GM08714 (cell line): ENCODE measurements around the gene RPS2.

Source experiments
- H3K4me3 ChIP-seq: fragments of 200-500 bp; sonication (Bioruptor generic); 2 replicates; pipeline ENCODE4 v1.5.1; 2014; ENCODE audit warnings: mild to moderate bottlenecking, low read length, inconsistent platforms
- ZNF274 ChIP-seq: IDR thresholded peaks from 2 replicates; pipeline ENCODE4 v1.6.1; 2012; ENCODE audit warnings: mild to moderate bottlenecking, low read depth, low read length

Gene RPS2

GRCh38 chr16:1991135-1991551, 26.5 kb upstream of the RPS2 start:
- TF ChIP-seq ZNF274 = no peak
- H3K4me3 ChIP-seq = peak overlapping the region; percentile 52; the same call in 1 of the 2 replicates

- H3K4me3 ChIP-seq = peak overlapping the region; percentile 44; the same call in 1 of the 2 replicates
- TF ChIP-seq ZNF274 = no peak
Measured at GRCh38 chr16:1990351-1991134, 25.9 kb upstream of the RPS2 start.

GRCh38 chr16:1990101-1990350, 25.4 kb upstream of the RPS2 start:
- no peak for TF ChIP-seq ZNF274
- H3K4me3 ChIP-seq = peak overlapping the region; percentile 44; the same call in 1 of the 2 replicates

GRCh38 chr16:1989209-1990100, 24.8 kb upstream of the RPS2 start, which contains the start of gene SYNGR3:
Gene SYNGR3, plus strand, starts transcription at chr16:1989970. Its CDS starts 133 bp downstream, at chr16:1990103.
- peak within 1 kb of the TSS; percentile 44; the same call in 1 of the 2 replicates for H3K4me3 ChIP-seq
- TF ChIP-seq ZNF274 = no peak

- H3K4me3 ChIP-seq = no peak overlapping the region
- TF ChIP-seq ZNF274 = no peak
Measured at GRCh38 chr16:1987198-1987597, 22.6 kb upstream of the RPS2 start.

GRCh38 chr16:1985466-1986150, 21.0 kb upstream of the RPS2 start:
- TF ChIP-seq ZNF274 = no peak
- H3K4me3 ChIP-seq = peak overlapping the region; percentile 88; the same call in 1 of the 2 replicates

GRCh38 chr16:1984347-1985225, 20.0 kb upstream of the RPS2 start:
- no peak for TF ChIP-seq ZNF274
- H3K4me3 ChIP-seq = peak overlapping the region; percentile 88

GRCh38 chr16:1983544-1984346, 19.1 kb upstream of the RPS2 start, which contains the start of gene GFER:
Gene GFER, plus strand, starts transcription at chr16:1984193. Its CDS starts 26 bp downstream, at chr16:1984219.
- TF ChIP-seq ZNF274 = no peak
- peak within 1 kb of the TSS; percentile 88 for H3K4me3 ChIP-seq

- H3K4me3 ChIP-seq = peak overlapping the region; percentile 88; the same call in 1 of the 2 replicates
- TF ChIP-seq ZNF274 = no peak
Measured at GRCh38 chr16:1982991-1983543, 18.4 kb upstream of the RPS2 start.

GRCh38 chr16:1982013-1982433, 17.4 kb upstream of the RPS2 start:
- TF ChIP-seq ZNF274 = no peak
- no peak overlapping the region for H3K4me3 ChIP-seq

- no peak for TF ChIP-seq ZNF274
- H3K4me3 ChIP-seq = no peak within 1 kb of the TSS
Measured at GRCh38 chr16:1981398-1981836, 16.8 kb upstream of the RPS2 start, which contains the start of gene NOXO1. Gene NOXO1, minus strand, starts transcription at chr16:1981469. Its CDS starts 290 bp downstream, at chr16:1981179.

- H3K4me3 ChIP-seq = no peak overlapping the region
- TF ChIP-seq ZNF274 = no peak
Measured at GRCh38 chr16:1980770-1981087, 16.1 kb upstream of the RPS2 start.
